GM10248 (cell line): ENCODE measurements around the gene GLI1.

Experiments
- CTCF ChIA-PET: fragments of 300-600 bp; sonication (Branson Sonifier 250); formaldehyde crosslinking; extraction: SDS; loops from one replicate; lab custom pipeline; 2021; ENCODE audit warnings: antibody characterized with exemption; lab: Yijun Ruan, JAX
- POLR2A ChIA-PET: fragments of 350-650 bp; sonication (Branson Sonifier 250); formaldehyde crosslinking; extraction: SDS; loops from one replicate; lab custom pipeline; 2020; ENCODE audit warnings: antibody characterized with exemption; lab: Yijun Ruan, JAX
- DNase-seq: peaks from one replicate; pipeline ENCODE4 v3.0.0; 2012; ENCODE audit errors: extremely low spot score
- CTCF ChIP-seq: IDR thresholded peaks from 2 replicates; pipeline ENCODE4 v1.5.1; 2012; ENCODE audit warnings: mild to moderate bottlenecking, low read depth; ENCODE audit errors: extremely low read depth, missing control alignments, control extremely low read depth

Gene GLI1

DNA sequence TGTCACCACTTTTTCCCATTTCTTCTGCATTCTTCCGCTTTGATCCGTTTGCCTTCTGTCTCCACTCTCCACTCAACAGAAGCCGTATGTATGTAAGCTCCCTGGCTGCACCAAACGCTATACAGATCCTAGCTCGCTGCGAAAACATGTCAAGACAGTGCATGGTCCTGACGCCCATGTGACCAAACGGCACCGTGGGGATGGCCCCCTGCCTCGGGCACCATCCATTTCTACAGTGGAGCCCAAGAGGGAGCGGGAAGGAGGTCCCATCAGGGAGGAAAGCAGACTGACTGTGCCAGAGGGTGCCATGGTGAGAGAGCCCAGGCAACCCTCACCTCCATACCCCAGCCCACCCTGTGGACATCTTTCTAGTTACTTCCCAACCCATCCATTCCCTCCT, 8.3 kb downstream of the GLI1 start:
- CTCF ChIA-PET, result interaction anchor here (1.5 kb wide), 1 partner anchor 9 kb away, joined by 5 read pairs; no protein-coding TSS in a partner anchor
- no peak for DNase-seq
- TF ChIP-seq CTCF, result no peak
- POLR2A ChIA-PET, result no interaction called here

DNA sequence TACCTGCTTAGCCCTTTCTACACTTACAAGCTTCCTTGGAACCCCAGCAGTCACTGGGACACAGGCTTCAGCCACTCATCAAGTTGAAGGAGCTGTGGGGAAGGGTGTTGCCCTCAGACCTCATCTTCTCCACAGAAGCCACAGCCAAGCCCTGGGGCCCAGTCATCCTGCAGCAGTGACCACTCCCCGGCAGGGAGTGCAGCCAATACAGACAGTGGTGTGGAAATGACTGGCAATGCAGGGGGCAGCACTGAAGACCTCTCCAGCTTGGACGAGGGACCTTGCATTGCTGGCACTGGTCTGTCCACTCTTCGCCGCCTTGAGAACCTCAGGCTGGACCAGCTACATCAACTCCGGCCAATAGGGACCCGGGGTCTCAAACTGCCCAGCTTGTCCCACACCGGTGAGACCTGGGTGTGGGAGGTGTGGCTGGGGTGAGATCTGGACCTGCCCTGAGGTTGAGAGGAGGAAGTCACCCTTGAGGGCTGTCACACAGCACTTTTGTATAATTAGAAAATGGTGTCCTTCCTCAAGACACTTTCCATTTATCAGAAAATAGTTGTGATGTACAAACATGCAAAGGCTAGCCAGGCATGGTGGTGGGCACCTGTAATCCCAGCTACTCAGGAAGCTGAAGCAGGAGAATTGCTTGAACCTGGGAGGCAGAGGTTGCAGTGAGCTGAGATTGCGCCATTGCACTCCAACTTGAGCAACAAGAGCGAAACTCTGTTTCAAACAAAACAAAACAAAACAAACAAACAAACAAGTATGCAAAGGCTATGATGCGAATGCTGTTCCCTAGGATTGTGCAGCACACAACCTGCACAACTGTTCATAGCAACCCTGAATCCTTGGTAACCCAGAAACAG, 9.9 kb downstream of the GLI1 start:
- ChIA-PET CTCF (interaction anchor here (1.7 to 4.2 kb wide), 2 partner anchors 10 to 14 kb away, joined by 8 to 20 read pairs; partner anchors contain the start of genes GLI1 and INHBE), POLR2A (interaction anchor here (0.6 kb wide), 1 partner anchor 36 kb away, joined by 3 read pairs; no protein-coding TSS in a partner anchor)
- DNase-seq, result no peak
- TF ChIP-seq CTCF, result no peak

DNA sequence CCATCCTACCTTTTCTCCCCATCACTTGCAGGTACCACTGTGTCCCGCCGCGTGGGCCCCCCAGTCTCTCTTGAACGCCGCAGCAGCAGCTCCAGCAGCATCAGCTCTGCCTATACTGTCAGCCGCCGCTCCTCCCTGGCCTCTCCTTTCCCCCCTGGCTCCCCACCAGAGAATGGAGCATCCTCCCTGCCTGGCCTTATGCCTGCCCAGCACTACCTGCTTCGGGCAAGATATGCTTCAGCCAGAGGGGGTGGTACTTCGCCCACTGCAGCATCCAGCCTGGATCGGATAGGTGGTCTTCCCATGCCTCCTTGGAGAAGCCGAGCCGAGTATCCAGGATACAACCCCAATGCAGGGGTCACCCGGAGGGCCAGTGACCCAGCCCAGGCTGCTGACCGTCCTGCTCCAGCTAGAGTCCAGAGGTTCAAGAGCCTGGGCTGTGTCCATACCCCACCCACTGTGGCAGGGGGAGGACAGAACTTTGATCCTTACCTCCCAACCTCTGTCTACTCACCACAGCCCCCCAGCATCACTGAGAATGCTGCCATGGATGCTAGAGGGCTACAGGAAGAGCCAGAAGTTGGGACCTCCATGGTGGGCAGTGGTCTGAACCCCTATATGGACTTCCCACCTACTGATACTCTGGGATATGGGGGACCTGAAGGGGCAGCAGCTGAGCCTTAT, 10.8 kb downstream of the GLI1 start:
- ChIA-PET CTCF (interaction anchor here (1.7 to 4.2 kb wide), 2 partner anchors 11 to 15 kb away, joined by 8 to 20 read pairs; partner anchors contain the start of genes GLI1 and INHBE), POLR2A (no interaction called here)
- TF ChIP-seq CTCF, result no peak
- DNase-seq, result no peak

DNA sequence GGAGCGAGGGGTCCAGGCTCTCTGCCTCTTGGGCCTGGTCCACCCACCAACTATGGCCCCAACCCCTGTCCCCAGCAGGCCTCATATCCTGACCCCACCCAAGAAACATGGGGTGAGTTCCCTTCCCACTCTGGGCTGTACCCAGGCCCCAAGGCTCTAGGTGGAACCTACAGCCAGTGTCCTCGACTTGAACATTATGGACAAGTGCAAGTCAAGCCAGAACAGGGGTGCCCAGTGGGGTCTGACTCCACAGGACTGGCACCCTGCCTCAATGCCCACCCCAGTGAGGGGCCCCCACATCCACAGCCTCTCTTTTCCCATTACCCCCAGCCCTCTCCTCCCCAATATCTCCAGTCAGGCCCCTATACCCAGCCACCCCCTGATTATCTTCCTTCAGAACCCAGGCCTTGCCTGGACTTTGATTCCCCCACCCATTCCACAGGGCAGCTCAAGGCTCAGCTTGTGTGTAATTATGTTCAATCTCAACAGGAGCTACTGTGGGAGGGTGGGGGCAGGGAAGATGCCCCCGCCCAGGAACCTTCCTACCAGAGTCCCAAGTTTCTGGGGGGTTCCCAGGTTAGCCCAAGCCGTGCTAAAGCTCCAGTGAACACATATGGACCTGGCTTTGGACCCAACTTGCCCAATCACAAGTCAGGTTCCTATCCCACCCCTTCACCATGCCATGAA, 11.5 kb downstream of the GLI1 start:
- ChIA-PET POLR2A (no interaction called here), CTCF (interaction anchor here (1.2 to 4.2 kb wide), 2 partner anchors 12 to 228 kb away, joined by 3 to 20 read pairs; partner anchors contain the start of gene GLI1)
- TF ChIP-seq CTCF, result no peak
- DNase-seq, result no peak

GRCh38 chr12:57471661-57472060, 12.1 kb downstream of the GLI1 start:
- CTCF ChIA-PET, result interaction anchor here (1.2 to 4.2 kb wide), 4 partner anchors 9 to 228 kb away, joined by 3 to 20 read pairs (median 4); partner anchors contain the start of gene GLI1
- no peak for DNase-seq
- no peak for TF ChIP-seq CTCF
- POLR2A ChIA-PET, result no interaction called here

- POLR2A ChIA-PET, result no interaction called here
These were observed 12.8 kb downstream of the GLI1 start for GRCh38 chr12:57472391-57472790.

More at GRCh38 chr12:57472391-57472790, 12.8 kb downstream of the GLI1 start:
- TF ChIP-seq CTCF, result no peak
- CTCF ChIA-PET, result interaction anchor here (1.2 to 4.2 kb wide), 4 partner anchors 10 to 229 kb away, joined by 3 to 20 read pairs (median 4); partner anchors contain the start of gene GLI1
- no peak for DNase-seq
